SK-N-SH (cell line): ENCODE data around the gene TMEM167A.

Source experiments
- EZH2phosphoT487 ChIP-seq: fragments of 200-600 bp; sonication (generic); IDR thresholded peaks from 2 replicates; pipeline ENCODE4 v1.6.1; 2017; ENCODE audit warnings: low read depth, mixed run types, mild to moderate bottlenecking, antibody characterized with exemption, moderate library complexity, borderline replicate concordance
- FOXM1 ChIP-seq: IDR thresholded peaks from 2 replicates; pipeline ENCODE4 v1.4.0; 2012; ENCODE audit warnings: low read depth, mild to moderate bottlenecking
- MXI1 ChIP-seq: IDR thresholded peaks from 2 replicates; pipeline ENCODE4 v1.6.1; 2012; ENCODE audit warnings: mild to moderate bottlenecking, low read depth, low read length, improper control_type of control experiment
- POLR2AphosphoS5 ChIP-seq: IDR thresholded peaks from 2 replicates; pipeline ENCODE4 v1.6.1; 2012; ENCODE audit warnings: low read depth, low read length
- RAD21 ChIP-seq: IDR thresholded peaks from 2 replicates; pipeline ENCODE4 v1.6.1; 2012; ENCODE audit warnings: mild to moderate bottlenecking, low read length
- RFX5 ChIP-seq: IDR thresholded peaks from 2 replicates; pipeline ENCODE4 v1.6.1; 2012; ENCODE audit warnings: mild to moderate bottlenecking, improper control_type of control experiment, low read length
- TAF1 ChIP-seq: IDR thresholded peaks from 2 replicates; pipeline ENCODE4 v1.6.1; 2012; ENCODE audit warnings: low read depth, mild to moderate bottlenecking, low read length, moderate library complexity, borderline replicate concordance
- TCF12 ChIP-seq: IDR thresholded peaks from 2 replicates; pipeline ENCODE4 v1.4.0; 2012
- YY1 ChIP-seq: IDR thresholded peaks from 2 replicates; pipeline ENCODE4 v1.4.0; 2012; ENCODE audit warnings: low read depth, mild to moderate bottlenecking
- TF ChIP-seq, protein P1 (sequence below): IDR thresholded peaks from 2 replicates; pipeline ENCODE4 v1.6.1; 2012; ENCODE audit warnings: mild to moderate bottlenecking, low read depth, low read length, moderate library complexity
- TF ChIP-seq, protein P2 (sequence below): fragments of 200-600 bp; sonication (generic); IDR thresholded peaks from 2 replicates; pipeline ENCODE4 v1.6.1; 2017; ENCODE audit warnings: antibody characterized with exemption, mild to moderate bottlenecking, moderate library complexity
- TF ChIP-seq, protein P3 (sequence below): fragments of 150-350 bp; IDR thresholded peaks from 2 replicates; pipeline ENCODE4 v1.6.1; 2017; ENCODE audit warnings: antibody characterized with exemption, low read length, low read depth, borderline replicate concordance
- TF ChIP-seq, protein P4 (sequence below): IDR thresholded peaks from 2 replicates; pipeline ENCODE4 v1.4.0; 2012; ENCODE audit warnings: low read depth

DNA sequence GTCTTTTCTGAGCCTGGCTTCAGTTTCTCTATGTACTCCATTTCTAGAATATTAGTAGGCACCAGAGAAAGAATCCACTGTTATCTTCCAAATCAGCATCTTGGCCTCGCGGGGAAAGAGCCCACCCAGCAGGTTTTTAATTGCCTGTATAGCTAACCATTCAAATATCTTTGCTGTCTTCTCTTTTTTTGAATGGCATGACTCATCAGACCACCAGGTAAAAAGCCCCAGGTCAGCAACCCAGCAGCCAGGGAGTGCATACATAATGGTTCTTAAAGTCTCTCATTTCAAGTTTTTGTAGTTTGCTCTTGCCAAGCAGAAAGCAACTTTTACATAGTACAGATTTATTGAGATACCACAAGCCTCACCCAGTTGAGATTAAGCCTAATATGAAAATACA is 50.7 kb downstream of the TMEM167A start:
- TF ChIP-seq FOXM1 = no peak
- TF ChIP-seq, protein P1, sequence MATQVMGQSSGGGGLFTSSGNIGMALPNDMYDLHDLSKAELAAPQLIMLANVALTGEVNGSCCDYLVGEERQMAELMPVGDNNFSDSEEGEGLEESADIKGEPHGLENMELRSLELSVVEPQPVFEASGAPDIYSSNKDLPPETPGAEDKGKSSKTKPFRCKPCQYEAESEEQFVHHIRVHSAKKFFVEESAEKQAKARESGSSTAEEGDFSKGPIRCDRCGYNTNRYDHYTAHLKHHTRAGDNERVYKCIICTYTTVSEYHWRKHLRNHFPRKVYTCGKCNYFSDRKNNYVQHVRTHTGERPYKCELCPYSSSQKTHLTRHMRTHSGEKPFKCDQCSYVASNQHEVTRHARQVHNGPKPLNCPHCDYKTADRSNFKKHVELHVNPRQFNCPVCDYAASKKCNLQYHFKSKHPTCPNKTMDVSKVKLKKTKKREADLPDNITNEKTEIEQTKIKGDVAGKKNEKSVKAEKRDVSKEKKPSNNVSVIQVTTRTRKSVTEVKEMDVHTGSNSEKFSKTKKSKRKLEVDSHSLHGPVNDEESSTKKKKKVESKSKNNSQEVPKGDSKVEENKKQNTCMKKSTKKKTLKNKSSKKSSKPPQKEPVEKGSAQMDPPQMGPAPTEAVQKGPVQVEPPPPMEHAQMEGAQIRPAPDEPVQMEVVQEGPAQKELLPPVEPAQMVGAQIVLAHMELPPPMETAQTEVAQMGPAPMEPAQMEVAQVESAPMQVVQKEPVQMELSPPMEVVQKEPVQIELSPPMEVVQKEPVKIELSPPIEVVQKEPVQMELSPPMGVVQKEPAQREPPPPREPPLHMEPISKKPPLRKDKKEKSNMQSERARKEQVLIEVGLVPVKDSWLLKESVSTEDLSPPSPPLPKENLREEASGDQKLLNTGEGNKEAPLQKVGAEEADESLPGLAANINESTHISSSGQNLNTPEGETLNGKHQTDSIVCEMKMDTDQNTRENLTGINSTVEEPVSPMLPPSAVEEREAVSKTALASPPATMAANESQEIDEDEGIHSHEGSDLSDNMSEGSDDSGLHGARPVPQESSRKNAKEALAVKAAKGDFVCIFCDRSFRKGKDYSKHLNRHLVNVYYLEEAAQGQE = no peak
- TF ChIP-seq EZH2phosphoT487 = no peak
- no peak for TF ChIP-seq RFX5
- TF ChIP-seq, protein P2, sequence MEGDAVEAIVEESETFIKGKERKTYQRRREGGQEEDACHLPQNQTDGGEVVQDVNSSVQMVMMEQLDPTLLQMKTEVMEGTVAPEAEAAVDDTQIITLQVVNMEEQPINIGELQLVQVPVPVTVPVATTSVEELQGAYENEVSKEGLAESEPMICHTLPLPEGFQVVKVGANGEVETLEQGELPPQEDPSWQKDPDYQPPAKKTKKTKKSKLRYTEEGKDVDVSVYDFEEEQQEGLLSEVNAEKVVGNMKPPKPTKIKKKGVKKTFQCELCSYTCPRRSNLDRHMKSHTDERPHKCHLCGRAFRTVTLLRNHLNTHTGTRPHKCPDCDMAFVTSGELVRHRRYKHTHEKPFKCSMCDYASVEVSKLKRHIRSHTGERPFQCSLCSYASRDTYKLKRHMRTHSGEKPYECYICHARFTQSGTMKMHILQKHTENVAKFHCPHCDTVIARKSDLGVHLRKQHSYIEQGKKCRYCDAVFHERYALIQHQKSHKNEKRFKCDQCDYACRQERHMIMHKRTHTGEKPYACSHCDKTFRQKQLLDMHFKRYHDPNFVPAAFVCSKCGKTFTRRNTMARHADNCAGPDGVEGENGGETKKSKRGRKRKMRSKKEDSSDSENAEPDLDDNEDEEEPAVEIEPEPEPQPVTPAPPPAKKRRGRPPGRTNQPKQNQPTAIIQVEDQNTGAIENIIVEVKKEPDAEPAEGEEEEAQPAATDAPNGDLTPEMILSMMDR = no peak
- TF ChIP-seq POLR2AphosphoS5 = no peak
- TF ChIP-seq, protein P3, sequence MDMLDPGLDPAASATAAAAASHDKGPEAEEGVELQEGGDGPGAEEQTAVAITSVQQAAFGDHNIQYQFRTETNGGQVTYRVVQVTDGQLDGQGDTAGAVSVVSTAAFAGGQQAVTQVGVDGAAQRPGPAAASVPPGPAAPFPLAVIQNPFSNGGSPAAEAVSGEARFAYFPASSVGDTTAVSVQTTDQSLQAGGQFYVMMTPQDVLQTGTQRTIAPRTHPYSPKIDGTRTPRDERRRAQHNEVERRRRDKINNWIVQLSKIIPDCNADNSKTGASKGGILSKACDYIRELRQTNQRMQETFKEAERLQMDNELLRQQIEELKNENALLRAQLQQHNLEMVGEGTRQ = no peak
- no peak for TF ChIP-seq MXI1
- no peak for TF ChIP-seq RAD21
- no peak for TF ChIP-seq YY1
- no peak for TF ChIP-seq TAF1
- TF ChIP-seq, protein P4, sequence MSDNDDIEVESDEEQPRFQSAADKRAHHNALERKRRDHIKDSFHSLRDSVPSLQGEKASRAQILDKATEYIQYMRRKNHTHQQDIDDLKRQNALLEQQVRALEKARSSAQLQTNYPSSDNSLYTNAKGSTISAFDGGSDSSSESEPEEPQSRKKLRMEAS = no peak
- TF ChIP-seq TCF12 = no peak
